ENCODE results near the gene SWSAP1. TPM values are rescaled to one million over a fixed set of nuclear protein-coding genes. Genes with fewer than 3 reads are reported as not detected.

SWSAP1 gene
- total and polyA plus RNA-seq, 9 of the 15 experiments (the other 6 are each of a cell fraction or from before 2014, with no cell fraction given) = 0.18 to 2.8 (median 1.7) TPM

- TF ChIP-seq MTF1 (CRISPR knock-in tag; IDR thresholded peaks at IDR 0.05; ENCODE audit: borderline replicate concordance) (no peak), JUND (IDR thresholded peaks at IDR 0.05; ENCODE audit: borderline replicate concordance, low read depth, low read length) (no peak), JUND (tag; IDR thresholded peaks at IDR 0.05; ENCODE audit: borderline replicate concordance, low read depth, low read length) (no peak), E4F1 (CRISPR knock-in tag; IDR thresholded peaks at IDR 0.05; ENCODE audit: borderline replicate concordance) (no peak), XRCC3 (IDR thresholded peaks at IDR 0.05) (no peak), PHB2 (IDR thresholded peaks at IDR 0.05; ENCODE audit: low read depth) (no peak), ATF3 (IDR thresholded peaks at IDR 0.05) (peak; percentile 47), ATF3 (CRISPR knock-in tag; conservative IDR thresholded peaks at IDR 0.05) (no peak), PHF20 (IDR thresholded peaks at IDR 0.05; ENCODE audit: partially characterized antibody) (no peak), FOSL1 (tag; conservative IDR thresholded peaks at IDR 0.05) (0 out of 2 replicates have a peak, but pooled peaks have one; percentile 31), ZNF707 (CRISPR knock-in tag; conservative IDR thresholded peaks at IDR 0.05) (no peak)
Observed at GRCh38 chr19:11410682-11411081, 36.2 kb downstream of the SWSAP1 start (continued).
